AG08395 (cell line): Measurements from ENCODE around the gene MID1.

Experiments
- DNase-seq: peaks from one replicate; pipeline ENCODE4 v3.0.0; 2012; ENCODE audit warnings: mixed read lengths, low spot score

MID1 gene

GRCh38 chrX:10576777-10577447 lies 43.5 kb downstream of the MID1 start:
- DNase-seq, result no peak

DNA sequence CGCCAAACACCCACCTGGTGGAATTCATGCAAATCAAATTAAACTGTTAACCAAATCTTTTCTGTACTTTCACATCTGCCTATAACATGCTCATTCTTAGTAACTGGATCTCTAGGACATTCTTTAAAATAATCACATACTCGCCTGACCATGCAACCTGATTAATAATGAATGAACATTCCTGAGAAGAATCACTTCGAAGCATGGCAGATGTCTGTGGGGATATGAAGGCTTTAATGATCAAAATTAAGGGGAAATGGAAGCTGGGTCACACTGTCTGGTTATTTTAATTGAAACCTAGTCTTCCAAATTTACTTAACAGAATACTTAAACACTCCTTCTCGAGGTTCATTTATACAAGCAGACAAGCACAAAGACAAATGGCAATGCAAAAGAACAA lies 44.2 kb downstream of the MID1 start:
- no peak for DNase-seq

DNA sequence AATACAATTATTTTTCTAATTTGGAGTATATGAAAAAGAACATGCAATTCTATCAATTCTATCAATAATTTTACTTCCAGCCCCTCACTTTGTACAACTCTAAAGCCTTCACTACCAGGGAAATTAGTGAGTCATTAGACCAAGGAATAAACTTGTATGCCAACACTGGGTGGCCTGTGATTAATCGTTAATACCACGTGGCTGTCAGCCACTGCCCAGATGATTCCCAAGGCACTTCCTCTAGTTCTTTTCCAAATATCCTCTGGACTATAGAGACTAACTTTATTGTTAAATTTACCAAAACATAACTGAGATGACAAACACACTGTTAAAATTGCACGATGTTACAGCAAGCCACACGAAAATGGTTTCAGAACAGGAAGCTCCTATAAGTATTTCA lies 45.7 kb downstream of the MID1 start:
- no peak for DNase-seq

- DNase-seq, result no peak
These were observed 49.1 kb downstream of the MID1 start for GRCh38 chrX:10571260-10571659.

DNA sequence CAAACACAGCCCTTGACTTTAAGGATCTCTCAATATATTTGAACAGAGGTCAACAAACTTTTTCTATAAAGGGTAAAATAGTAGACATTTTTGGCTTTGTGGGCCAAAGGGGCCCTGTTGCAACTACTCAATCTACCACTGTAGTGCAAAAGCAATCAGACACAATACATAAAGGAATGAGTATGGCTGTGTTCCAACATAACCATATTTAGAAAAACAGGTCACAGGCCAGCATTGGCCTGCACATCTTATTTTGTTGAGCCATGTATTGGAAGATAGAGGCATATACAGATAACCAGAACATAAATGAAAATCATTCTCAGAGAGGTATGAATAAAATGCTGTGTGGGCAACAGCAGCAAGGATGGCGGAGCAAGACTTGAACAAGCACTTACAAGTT lies 49.8 kb downstream of the MID1 start:
- no peak for DNase-seq

DNA sequence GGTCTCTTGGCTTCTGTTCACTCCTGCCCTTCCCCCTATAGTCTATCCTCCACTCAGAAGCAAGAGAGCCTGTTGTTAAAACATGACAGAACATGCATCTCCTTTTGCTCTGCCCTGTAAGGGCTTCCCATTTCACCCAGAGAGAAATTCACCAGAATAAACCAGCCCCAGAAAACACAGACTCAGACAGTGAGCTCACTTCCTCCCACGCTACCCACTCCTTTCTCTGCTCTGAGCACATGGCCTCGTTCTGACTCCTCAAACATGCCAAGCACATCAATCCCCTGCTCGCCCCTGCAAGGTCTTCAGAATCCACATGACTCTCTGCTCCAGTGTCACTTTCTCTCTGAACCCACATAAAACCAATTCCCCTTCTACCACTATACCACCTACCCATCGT lies 50.4 kb downstream of the MID1 start:
- DNase-seq, result peak; percentile 6

- DNase-seq, result no peak
These were observed 52.0 kb downstream of the MID1 start for GRCh38 chrX:10568428-10568827.

GRCh38 chrX:10567136-10567535 lies 53.2 kb downstream of the MID1 start:
- no peak for DNase-seq

DNA sequence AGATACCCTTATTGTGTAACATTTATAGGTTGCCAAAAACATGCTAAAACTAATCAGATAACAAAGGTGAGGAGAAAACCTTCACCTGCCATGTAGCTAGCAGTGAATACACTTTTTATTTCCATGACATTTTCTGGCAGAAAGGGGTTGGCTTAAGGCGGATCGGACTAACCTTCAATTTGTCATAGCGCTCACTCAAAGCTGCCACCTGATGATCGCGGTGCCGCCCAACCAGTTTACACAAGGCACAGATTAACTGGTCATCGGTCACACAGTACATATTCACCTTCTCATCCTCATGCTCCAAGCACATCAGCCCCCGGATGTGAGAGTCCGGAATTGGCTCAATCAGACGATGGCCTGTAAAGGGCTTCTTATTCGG lies 53.7 kb downstream of the MID1 start:
- no peak for DNase-seq

- no peak for DNase-seq
These were observed 55.9 kb downstream of the MID1 start for GRCh38 chrX:10564484-10564883.

DNA sequence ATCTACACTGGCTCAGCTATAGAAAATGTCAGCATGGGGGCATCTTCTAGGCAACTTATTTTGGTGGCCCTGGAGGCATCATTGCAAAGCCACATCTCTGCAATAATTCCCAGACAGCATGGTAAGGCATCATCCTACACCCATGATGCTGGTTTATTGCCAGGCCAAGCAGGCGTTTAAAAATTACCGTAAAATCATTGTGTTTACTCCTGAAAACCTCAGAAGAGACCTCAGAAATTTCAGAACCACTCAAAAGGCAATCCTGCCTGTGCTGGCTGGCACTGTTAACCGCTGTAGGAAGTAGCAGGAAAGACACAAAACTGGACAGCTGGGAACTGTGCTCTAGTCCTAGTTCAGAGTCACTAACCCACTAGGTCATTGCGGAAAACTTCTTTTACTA lies 63.2 kb downstream of the MID1 start:
- DNase-seq, result no peak

DNA sequence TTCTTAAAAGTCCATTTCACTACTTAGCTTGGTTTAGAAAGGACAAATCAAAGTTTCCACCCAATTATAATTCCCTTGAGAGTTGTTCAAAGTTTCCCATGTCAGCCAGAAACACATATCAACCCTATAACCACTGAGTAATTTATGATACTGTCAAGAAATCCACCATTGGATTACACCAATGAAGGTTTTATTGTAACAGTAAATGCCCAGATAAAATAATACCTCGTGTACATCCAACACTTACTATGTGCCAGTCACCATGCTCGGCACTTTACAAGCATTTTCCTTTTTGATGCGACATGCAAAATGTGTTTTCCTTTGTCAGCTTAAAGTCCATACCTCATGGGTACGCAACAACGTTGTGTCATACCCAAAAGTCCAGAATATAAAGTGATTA lies 64.0 kb downstream of the MID1 start:
- DNase-seq, result no peak

GRCh38 chrX:10555846-10556245 lies 64.5 kb downstream of the MID1 start:
- DNase-seq, result no peak

- no peak for DNase-seq
These were observed 65.6 kb downstream of the MID1 start for GRCh38 chrX:10554612-10555270.

DNA sequence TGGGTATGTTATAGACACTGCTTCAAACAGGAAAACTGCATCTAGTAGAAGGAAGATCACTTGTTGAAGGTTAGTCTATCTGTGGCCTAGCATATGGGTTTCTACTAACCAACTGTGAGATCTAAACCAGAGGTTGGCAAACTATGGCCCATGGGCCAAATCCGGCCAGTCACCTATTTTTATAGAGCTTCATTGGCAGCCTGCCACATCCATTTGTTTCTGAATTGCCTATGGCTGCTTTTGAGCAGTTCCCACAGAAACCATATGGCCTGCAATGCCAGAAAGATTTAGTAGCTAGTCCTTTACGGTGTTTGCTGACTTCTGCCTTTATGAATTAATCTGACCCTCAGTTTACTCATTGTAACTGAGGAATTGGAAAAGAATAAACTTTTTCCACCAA lies 71.1 kb downstream of the MID1 start:
- DNase-seq, result no peak

GRCh38 chrX:10548688-10549087 lies 71.7 kb downstream of the MID1 start:
- no peak for DNase-seq

GRCh38 chrX:10545882-10546281 lies 74.5 kb downstream of the MID1 start:
- no peak for DNase-seq

DNA sequence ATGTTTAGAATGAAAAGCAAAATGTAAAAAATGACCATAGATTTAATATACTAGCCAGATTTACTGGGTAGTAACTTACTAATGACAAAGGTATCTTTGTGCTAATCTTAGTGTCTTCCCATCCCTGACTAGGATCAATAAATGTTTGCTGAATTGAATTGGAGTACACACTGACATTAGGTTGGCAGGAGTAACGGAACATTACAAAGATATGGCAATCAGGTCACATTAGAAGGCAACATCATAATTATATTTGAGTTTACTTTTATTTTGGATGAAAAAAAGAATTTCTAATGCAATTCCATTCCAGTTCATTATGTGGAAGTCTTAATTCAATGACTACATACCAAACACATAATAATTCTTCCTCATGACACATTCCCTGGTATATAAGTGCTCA lies 77.8 kb downstream of the MID1 start:
- no peak for DNase-seq

DNA sequence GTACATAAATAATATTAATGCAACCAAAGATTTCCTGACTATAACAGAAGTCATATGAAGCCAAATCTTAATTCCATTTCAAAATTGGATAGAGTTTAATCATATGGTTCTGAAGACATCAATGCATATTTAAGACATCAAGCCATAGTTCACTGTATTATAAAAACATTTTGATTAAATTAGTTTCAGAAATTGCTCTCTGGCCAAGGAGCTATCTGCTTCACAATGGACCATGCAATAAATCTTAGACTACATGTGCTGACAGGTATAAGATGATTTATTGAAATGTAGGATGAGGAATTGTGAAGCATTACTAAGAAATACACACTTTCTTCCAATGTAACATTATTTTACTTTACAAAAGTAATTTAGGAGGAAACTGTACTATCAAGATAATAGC lies 81.6 kb downstream of the MID1 start:
- no peak for DNase-seq

DNA sequence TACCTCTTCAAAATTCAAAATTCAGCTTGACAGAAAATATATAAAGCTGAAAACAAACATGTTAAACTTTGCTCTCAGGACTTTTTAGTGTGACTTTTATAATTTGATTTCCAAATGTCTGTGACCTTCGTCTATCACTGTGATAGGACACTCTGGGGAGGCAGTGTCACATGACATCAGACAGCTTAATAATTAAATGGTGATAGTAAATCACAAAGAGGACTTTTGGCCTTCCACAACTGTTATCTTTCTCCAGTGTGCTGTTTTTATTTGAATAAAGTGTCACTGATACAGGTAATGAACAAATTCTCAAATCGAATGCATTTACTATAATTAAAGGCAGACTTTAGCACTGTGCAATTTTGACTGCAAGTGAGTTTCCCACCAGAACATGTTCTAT lies 83.1 kb downstream of the MID1 start:
- no peak for DNase-seq

DNA sequence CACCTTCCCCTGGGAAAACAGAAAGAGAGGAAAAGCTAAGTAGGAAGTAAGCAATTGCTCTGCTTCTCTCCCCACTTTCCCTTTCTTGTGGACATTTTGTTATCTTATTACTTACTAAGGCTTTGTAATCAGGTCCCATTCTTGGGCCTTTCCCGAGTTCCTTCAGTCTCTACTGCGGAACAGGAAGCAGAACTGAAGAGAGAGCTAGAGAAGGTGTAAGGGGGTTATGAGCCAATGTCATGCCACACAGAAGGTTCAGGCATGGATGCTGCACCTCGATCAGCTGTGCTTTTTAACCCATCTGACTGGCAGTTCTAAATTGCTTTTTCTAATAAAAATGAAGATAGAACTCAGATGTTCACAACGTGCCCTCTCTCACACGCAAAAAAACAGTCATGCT lies 83.6 kb downstream of the MID1 start:
- DNase-seq, result no peak

GRCh38 chrX:10534611-10535010 lies 85.8 kb downstream of the MID1 start:
- no peak for DNase-seq

- DNase-seq, result no peak
These were observed 86.6 kb downstream of the MID1 start for GRCh38 chrX:10533696-10534365.

DNA sequence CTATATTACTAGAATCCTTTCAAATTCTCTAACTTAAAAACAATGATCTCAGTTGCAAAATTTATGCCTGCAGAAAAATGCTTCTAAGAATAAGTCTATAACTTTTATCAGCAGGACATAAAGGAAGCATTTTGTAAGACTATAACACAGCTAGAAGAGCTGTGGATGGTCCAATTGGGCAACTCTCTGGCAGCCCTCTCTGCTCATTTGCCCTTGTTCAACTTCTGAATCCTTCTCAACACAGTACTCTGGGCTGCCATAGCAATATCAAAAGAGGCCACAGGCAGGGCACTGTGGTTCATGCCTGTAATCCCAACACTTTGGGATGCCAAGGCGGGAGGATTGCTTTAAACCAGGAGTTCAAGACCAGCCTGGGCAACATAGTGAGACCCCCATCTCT lies 88.5 kb downstream of the MID1 start:
- no peak for DNase-seq
